GM18499 (cell line): ENCODE measurements around the gene DIP2B.
"Not testable (repeated sequence)": the region's sequence is repeated elsewhere in the genome, so short reads cannot be mapped to it uniquely, and the experiment has no call there.

Source experiments
- ATAC-seq: cut with Tn5 transposase; IDR thresholded peaks from one replicate; pipeline ENCODE4 v1.9.1; 2021; ENCODE audit warnings: moderate number of reproducible peaks; ENCODE audit not compliant: insufficient read depth, unreplicated experiment

DIP2B gene

DNA sequence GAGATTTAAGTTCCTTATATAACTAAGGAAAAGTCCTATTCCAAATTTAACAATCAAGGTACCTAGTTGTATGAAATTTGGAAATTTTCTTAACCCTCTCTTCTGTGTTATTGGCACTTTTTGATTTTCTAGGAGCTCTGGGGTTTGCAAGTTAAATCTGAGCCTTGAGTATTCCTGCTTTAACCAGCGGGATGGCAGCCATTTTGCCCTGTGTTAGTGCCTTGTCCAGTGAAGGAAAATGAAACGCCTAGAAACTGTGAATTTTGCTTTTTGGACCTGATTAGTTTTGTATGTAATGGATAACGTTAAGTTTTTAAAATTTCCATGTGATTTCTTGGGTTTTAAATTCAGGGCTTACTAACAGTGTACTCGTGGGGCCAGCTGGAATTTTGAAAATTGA is 45.1 kb downstream of the DIP2B start:
- no peak for ATAC-seq

DNA sequence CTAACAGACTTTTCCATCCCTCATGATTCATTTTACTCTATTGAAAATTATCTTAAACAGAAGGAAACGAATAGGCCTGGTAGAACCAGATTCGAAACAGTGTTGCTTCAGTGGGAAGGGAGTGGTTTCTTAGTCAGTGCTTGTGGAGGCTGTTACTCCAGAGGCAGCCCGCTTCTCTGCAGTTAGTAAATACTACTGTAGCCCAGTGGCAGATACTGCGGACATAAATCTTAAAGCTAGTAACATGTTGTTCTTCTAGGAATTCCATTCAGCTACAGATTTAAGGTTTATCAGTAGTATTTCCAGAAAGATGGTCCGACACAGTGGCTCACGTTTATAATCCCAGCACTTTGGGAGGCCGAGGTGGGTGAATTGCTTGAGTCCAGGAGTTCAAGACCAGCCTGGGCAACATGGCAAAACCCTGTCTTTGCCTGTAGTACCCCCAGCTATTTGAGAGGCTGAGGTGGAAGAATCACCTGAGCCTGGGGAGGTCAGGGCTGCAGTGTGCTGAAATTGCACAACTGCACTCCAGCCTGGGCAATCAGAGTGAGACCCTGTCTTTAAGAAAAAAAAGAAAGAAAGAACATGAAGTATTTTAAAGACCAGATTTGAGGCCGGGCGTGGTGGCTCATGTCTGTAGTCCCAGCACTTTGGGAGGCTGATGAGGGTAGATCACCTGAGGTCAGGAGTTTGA is 45.9 kb downstream of the DIP2B start:
- no peak for ATAC-seq

DNA sequence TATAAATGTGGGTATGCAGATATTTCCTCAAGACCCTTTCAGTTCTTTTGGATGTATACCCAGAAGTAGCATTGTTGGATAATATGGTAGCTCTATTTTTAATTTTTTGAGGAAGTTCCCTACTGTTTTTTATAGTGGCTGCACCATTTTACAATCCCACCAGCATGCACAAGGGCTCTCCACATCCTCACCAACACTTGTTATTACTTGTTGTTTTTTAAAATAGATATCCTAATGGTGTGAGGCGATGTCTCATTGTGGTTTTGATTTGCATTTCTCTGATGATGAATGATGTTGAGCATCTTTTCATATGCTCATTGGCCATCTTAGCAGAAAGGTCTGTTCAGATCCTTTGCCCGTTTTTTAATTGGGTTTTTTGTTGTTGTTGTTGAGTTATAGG is 47.1 kb downstream of the DIP2B start:
- no peak for ATAC-seq

DNA sequence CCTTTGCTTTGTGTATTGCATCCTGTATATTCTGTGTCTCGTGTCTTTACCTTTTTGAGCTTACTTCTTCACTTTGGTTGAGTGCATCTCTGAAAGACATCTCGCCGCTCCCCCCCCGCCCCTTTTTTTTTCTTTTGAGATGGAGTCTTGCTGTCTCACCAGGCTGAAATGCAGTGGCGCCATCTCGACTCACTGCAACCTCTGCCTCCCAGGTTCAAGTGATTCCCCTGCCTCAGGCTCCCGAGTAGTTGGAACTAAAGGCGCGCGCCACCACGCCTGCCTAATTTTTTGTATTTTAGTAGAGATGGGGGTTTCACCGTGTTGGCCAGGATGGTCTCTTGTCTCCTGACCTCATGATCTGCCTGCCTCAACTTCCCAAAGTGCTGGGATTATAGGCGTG is 49.9 kb downstream of the DIP2B start:
- ATAC-seq = no peak

DNA sequence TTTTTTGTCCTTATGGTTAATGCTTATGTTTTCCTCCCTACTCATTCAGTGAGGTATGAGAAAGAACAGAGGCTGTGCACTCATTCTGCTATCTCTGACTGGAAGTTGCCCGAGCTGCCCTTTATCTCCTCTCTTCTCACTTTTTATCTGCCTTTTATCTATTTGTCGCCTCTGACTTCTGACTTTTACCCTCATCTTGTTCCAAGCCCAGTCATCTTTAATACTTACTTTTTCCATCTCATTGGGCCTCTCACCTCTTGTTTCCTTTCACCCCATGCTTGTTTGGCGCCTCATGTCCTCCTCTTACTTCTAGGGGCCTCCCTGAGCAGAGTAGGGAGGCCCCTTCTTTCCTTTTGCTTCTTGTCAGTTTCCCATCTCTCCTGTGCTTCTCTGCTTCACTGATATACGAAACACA is 50.7 kb downstream of the DIP2B start:
- ATAC-seq = no peak

DNA sequence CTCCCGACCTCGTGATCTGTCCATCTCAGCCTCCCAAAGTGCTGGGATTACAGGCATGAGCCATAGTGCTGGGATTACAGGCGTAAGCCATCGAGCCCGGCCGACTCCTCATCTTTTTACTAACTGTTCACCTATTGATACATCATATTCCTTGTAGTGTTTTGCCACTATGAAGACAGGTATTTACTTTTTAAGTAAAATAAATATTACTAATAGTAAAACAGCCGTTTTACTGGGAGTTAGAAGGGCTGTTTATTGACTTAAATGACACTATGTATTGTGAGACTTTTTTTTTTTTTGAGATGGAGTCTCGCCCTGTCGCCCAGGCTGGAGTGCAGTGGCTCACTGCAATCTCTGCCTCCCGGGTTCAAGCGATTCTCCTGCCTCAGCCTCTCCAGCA is 51.5 kb downstream of the DIP2B start:
- no peak for ATAC-seq

GRCh38 chr12:50556796-50557195 is 52.0 kb downstream of the DIP2B start:
- not testable (repeated sequence) for ATAC-seq

DNA sequence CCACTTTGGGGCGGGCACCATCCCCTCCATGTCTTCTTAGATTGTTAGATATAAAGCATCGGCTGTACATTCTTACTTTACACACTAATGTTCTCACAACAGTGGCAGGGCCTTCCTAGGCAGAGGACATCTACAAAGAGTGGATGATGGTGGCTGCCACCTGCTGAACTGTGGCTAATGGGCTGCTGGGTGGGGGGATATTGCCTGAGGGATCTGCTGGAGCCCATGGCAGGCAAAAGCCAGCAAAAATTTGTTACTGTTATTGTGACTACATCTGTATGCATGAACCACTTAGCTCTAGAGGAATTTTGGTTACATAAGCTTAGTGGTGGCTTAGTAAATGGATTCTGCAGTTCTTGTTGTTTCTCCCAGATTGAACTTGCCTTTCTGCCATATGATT is 52.6 kb downstream of the DIP2B start:
- no peak for ATAC-seq

DNA sequence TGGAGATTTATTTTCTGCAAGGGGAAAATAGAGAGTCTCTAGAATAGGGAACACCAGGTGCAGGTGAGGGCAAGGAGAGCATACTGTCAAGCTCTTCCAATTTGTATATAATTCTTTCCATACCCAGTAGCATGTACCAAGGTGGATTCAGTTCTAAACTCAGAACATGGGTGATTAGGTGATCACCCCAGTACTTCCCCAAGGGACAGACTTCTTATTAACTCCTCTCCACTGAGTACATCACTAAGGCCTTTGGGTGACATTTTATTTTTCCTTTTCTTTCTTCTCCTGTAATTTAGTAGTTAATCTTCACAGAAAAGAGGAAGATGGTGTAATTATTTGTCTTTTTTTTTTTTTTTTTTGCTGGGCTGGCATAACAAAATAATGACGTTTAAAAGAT is 54.2 kb downstream of the DIP2B start:
- no peak for ATAC-seq

- no peak for ATAC-seq
Observed at GRCh38 chr12:50562520-50563433, 58.0 kb downstream of the DIP2B start.

GRCh38 chr12:50563434-50563787 is 58.6 kb downstream of the DIP2B start:
- ATAC-seq = no peak

- ATAC-seq = no peak
Observed at GRCh38 chr12:50564237-50564947, 59.6 kb downstream of the DIP2B start.

GRCh38 chr12:50564948-50565297 is 60.1 kb downstream of the DIP2B start:
- ATAC-seq = no peak

GRCh38 chr12:50566066-50566465 is 61.3 kb downstream of the DIP2B start:
- no peak for ATAC-seq

DNA sequence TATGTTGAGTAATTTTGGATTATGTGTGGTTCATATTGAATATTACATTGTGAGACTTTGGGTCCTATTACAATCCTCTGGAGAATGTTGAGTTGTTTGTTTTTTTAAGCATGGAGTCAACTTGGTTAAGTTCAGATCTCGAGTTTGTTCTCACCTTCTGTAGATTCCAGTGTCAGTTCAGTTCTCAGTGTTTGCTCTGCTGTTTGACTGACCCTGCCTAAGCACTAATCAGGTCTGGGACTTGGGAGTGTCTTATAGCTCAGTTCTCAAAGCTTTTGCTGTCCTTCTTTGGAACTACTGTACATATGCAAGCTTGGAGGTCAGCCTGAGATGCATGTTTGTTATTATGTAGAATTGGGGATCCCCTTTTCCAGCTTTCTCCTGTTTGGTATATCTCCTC is 63.1 kb downstream of the DIP2B start:
- ATAC-seq = no peak

DNA sequence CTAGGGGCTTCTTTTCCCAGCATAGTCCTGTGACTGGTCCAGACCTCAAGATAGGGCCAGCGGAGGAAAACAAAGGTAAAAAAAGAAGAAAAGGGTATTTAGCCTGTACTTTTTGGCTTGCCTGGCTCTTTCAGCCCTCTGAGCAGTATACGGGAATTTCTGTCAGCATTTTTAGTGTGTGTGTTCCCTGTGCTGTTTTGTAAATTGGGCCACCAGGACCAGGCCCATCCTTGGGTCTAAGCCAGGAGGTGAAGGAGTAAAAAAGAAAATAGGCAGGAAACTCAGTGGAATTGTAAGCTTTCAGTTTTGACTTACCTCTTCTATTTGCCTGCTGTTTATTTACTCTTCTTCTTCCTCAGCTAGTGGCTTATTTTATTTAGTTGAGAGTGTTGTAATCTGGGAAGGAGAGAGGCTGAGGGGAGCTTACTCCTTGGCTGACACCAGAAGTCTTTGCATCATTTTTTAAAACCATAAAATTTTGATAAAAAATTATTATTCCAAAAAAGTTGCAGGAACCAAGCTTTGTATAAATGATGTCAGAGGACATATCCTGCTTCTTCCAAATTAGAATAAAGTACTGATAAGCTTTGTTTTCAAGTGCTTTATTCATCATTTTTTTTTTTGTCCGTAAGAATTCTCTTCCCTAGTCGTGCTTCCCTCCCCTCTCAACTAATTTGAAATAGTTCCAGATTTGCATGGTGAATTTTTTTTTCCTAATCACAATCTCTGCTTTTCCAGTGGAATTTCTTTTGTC is 63.7 kb downstream of the DIP2B start:
- no peak for ATAC-seq

GRCh38 chr12:50569321-50569720 is 64.5 kb downstream of the DIP2B start:
- ATAC-seq = no peak

GRCh38 chr12:50569876-50570275 is 65.1 kb downstream of the DIP2B start:
- no peak for ATAC-seq

DNA sequence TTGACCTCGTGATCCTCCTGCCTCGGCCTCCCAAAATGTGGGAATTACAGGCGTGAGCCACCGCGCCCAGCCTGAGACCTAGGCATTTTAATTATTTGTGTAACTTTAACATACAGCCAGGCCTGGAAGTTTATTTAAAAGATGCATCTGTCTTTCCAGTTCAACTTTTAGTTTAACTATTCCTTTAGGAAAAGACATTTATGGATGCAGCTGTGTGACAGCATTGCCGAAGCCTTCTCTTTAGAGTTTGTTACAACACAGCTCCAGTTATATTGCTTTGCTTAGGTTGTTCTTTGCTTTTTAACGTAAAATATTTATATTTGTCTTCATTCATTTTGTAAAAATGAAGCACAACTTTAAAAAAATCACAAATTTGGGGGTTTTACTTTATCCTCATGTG is 67.0 kb downstream of the DIP2B start:
- no peak for ATAC-seq

DNA sequence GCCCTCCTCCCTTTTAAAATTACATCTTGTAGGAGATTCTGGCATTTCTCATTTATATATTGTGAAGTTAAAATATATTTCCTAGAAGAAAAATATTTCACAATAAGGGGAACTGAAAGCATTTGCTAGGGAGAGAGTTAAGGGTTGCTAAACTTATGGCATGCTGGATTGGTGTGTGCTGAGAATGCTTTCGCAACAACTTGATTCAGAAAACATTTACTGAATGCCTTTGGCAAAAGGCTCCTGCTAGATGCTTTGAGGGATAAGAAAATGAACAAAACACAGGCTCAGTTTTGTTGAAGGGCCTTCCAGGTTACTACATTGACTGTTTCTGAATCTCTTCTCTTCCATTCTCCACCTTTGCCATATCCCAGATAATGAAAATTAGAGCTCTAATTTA is 67.5 kb downstream of the DIP2B start:
- no peak for ATAC-seq

DNA sequence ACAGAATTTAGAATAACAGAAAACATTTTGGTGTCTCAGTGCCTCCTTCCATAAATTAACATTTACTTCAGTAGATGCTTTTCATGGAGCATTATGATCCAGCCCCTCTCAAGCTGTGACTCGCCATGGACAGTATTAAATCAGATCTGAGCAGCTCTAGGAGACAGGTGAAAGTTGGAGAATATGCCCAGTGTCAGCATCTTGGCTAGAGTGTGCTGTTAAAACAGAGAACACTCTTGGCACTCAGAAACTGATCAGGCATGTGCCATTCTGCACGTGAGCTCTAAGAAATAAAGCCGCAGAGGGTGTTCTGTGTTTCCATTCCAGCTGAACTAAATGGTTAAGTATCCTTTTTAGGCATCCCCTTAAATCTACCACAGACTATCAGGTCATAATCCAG is 68.0 kb downstream of the DIP2B start:
- ATAC-seq = no peak
